GM19035 (cell line): Measurements from ENCODE around the gene TSSC4.

Source experiments
- ATAC-seq: cut with Tn5 transposase; IDR thresholded peaks from one replicate; pipeline ENCODE4 v1.9.1; 2021; ENCODE audit not compliant: unreplicated experiment

Gene TSSC4

GRCh38 chr11:2368851-2369180 lies 31.7 kb upstream of the TSSC4 start:
- ATAC-seq = no peak

GRCh38 chr11:2369320-2369719 lies 31.2 kb upstream of the TSSC4 start:
- no peak for ATAC-seq

- ATAC-seq = no peak
These were observed 30.7 kb upstream of the TSSC4 start for GRCh38 chr11:2369896-2370295.

- ATAC-seq = no peak
These were observed 25.9 kb upstream of the TSSC4 start for GRCh38 chr11:2374456-2375201.

- ATAC-seq = no peak
These were observed 25.2 kb upstream of the TSSC4 start for GRCh38 chr11:2375341-2375853.

GRCh38 chr11:2375964-2376551 lies 24.5 kb upstream of the TSSC4 start:
- no peak for ATAC-seq

- peak; percentile 38 for ATAC-seq
These were observed 23.6 kb upstream of the TSSC4 start, which contains the start of gene CD81 for GRCh38 chr11:2376751-2377451. TSS of gene CD81 (plus strand) at chr11:2377310. CDS start at chr11:2377550, 240 bp downstream.

- ATAC-seq = peak; percentile 30
These were observed 22.8 kb upstream of the TSSC4 start for GRCh38 chr11:2377511-2378443.

GRCh38 chr11:2378527-2379210 lies 21.9 kb upstream of the TSSC4 start:
- no peak for ATAC-seq

GRCh38 chr11:2379466-2380174 lies 20.9 kb upstream of the TSSC4 start:
- ATAC-seq = no peak

GRCh38 chr11:2380396-2380795 lies 20.2 kb upstream of the TSSC4 start:
- no peak for ATAC-seq

- ATAC-seq = peak; percentile 17
These were observed 19.7 kb upstream of the TSSC4 start for GRCh38 chr11:2380807-2381350.

GRCh38 chr11:2381494-2382128 lies 18.9 kb upstream of the TSSC4 start:
- ATAC-seq = no peak

- ATAC-seq = no peak
These were observed 18.4 kb upstream of the TSSC4 start for GRCh38 chr11:2382129-2382517.

GRCh38 chr11:2382936-2383851 lies 17.4 kb upstream of the TSSC4 start:
- ATAC-seq = no peak

- ATAC-seq = no peak
These were observed 16.4 kb upstream of the TSSC4 start for GRCh38 chr11:2383852-2384804.
